ENCODE results near the gene SLC5A1. TPM values are rescaled to one million over a fixed set of nuclear protein-coding genes. Genes with fewer than 3 reads are reported as not detected.

The SLC5A1 gene
- polyA plus RNA-seq, 1 donor from 2014 or later = not detected

GRCh38 chr22:32023251-32023827 lies 19.7 kb upstream of the SLC5A1 start:
- Histone ChIP-seq H3K4me2 (ENCODE audit: low read length) (no peak overlapping the region), H3K36me3 (ENCODE audit: insufficient read depth, low read length) (no peaks in the 10 kb centered on the region), H3K27me3 (ENCODE audit: insufficient read depth, low read depth, low read length) (no peaks in the 10 kb centered on the region), H4K20me1 (ENCODE audit: insufficient read depth) (no peaks in the 10 kb centered on the region), H3K4me3 (ENCODE audit: low read length) (no peak overlapping the region), H3K79me2 (replicated peaks; ENCODE audit: insufficient read depth, low read length) (no peaks in the 10 kb centered on the region), H2AFZ (ENCODE audit: low read depth, low read length) (no peak overlapping the region), H3F3A (ENCODE audit: insufficient read depth, low read length, poor library complexity, severe bottlenecking) (no peaks in the 10 kb centered on the region), H3K9me3 (ENCODE audit: low read length) (no peaks in the 10 kb centered on the region), H3K9me2 (ENCODE audit: insufficient read depth, low read length) (no peaks in the 10 kb centered on the region), H3K9ac (ENCODE audit: low read length) (no peak overlapping the region), H3K27ac (ENCODE audit: low read length) (no peak overlapping the region)
- no peak for TF ChIP-seq EP300 (conservative IDR thresholded peaks at IDR 0.05; ENCODE audit: poor library complexity, severe bottlenecking)
- no peak for TF ChIP-seq CTCF (IDR thresholded peaks at IDR 0.05; ENCODE audit: poor library complexity, severe bottlenecking)
- TF ChIP-seq RAD21 (conservative IDR thresholded peaks at IDR 0.05) = no peak
- no peak for TF ChIP-seq EZH2 (IDR thresholded peaks at IDR 0.05; ENCODE audit: borderline replicate concordance, insufficient read depth, low read length, poor library complexity, severe bottlenecking)
- TF ChIP-seq TAF1 (IDR thresholded peaks at IDR 0.05; ENCODE audit: low read depth) = no peak
- no peak for TF ChIP-seq POLR2AphosphoS5 (IDR thresholded peaks at IDR 0.05)
- TF ChIP-seq SMC3 (conservative IDR thresholded peaks at IDR 0.05; ENCODE audit: poor library complexity) = no peak
- no peak for TF ChIP-seq MXI1 (conservative IDR thresholded peaks at IDR 0.05; ENCODE audit: poor library complexity, severe bottlenecking)
- no peak for TF ChIP-seq REST (IDR thresholded peaks at IDR 0.05; ENCODE audit: borderline replicate concordance)

GRCh38 chr22:32024796-32025195 lies 18.3 kb upstream of the SLC5A1 start:
- Histone ChIP-seq H3K9me2 (ENCODE audit: insufficient read depth, low read length) (no peaks in the 10 kb centered on the region), H3K4me2 (ENCODE audit: low read length) (no peak overlapping the region), H3K36me3 (ENCODE audit: insufficient read depth, low read length) (no peaks in the 10 kb centered on the region), H3F3A (ENCODE audit: insufficient read depth, low read length, poor library complexity, severe bottlenecking) (no peaks in the 10 kb centered on the region), H2AFZ (ENCODE audit: low read depth, low read length) (no peak overlapping the region), H3K4me3 (ENCODE audit: low read length) (no peak overlapping the region), H4K20me1 (ENCODE audit: insufficient read depth) (no peaks in the 10 kb centered on the region), H3K9me3 (ENCODE audit: low read length) (no peaks in the 10 kb centered on the region), H3K79me2 (replicated peaks; ENCODE audit: insufficient read depth, low read length) (no peaks in the 10 kb centered on the region), H3K27ac (ENCODE audit: low read length) (no peak overlapping the region), H3K27me3 (ENCODE audit: insufficient read depth, low read depth, low read length) (no peaks in the 10 kb centered on the region), H3K9ac (ENCODE audit: low read length) (no peak overlapping the region)
- TF ChIP-seq EP300 (conservative IDR thresholded peaks at IDR 0.05; ENCODE audit: poor library complexity, severe bottlenecking) = no peak
- no peak for TF ChIP-seq POLR2AphosphoS5 (IDR thresholded peaks at IDR 0.05)
- TF ChIP-seq CTCF (IDR thresholded peaks at IDR 0.05; ENCODE audit: poor library complexity, severe bottlenecking) = no peak
- no peak for TF ChIP-seq RAD21 (conservative IDR thresholded peaks at IDR 0.05)
- TF ChIP-seq MXI1 (conservative IDR thresholded peaks at IDR 0.05; ENCODE audit: poor library complexity, severe bottlenecking) = no peak
- no peak for TF ChIP-seq SMC3 (conservative IDR thresholded peaks at IDR 0.05; ENCODE audit: poor library complexity)
- no peak for TF ChIP-seq REST (IDR thresholded peaks at IDR 0.05; ENCODE audit: borderline replicate concordance)
- TF ChIP-seq TAF1 (IDR thresholded peaks at IDR 0.05; ENCODE audit: low read depth) = no peak

Data from neural cell (in vitro differentiated cells).